Lung (tissue), 12 donors: Measurements from ENCODE around the gene ZNF90. TPM values are rescaled to one million over a fixed set of nuclear protein-coding genes. Genes with fewer than 3 reads are reported as not detected.
A peak's percentile ranks its signal among the peaks of the same experiment; 100 is the strongest.

Source experiments
- ATAC-seq: fragments of 200-7000 bp; cut with Tn5 transposase; one replicate; pipeline ENCODE4 v1.9.1; 2020; ENCODE audit warnings: moderate number of reproducible peaks; ENCODE audit not compliant: insufficient read depth, low FRiP score
- DNase-seq, 3 donors: peaks; one replicate each; pipeline ENCODE4 v3.0.0-alpha.2; 2013 to 2017
- H3K27ac ChIP-seq, 2 donors: one replicate each; pipeline ENCODE4 v1.5.1; 2013; ENCODE audit warnings: mild to moderate bottlenecking in 2 of 2, moderate library complexity in 2 of 2, control low read depth in 1 of 2, inconsistent platforms in 1 of 2, low read depth in 1 of 2, low read length in 1 of 2
- H3K27me3 ChIP-seq, 3 donors: one replicate each; pipeline ENCODE4 v1.5.1; 2013; ENCODE audit warnings: low read length in 2 of 3; ENCODE audit not compliant: control insufficient read depth in 3 of 3, insufficient read depth in 3 of 3
- H3K36me3 ChIP-seq, 4 donors: one replicate each; pipeline ENCODE4 v1.5.1; 2013; ENCODE audit warnings: low read length in 4 of 4, mild to moderate bottlenecking in 1 of 4, moderate library complexity in 1 of 4; ENCODE audit not compliant: control insufficient read depth in 4 of 4, insufficient read depth in 4 of 4
- H3K4me1 ChIP-seq, 5 donors: one replicate each; pipeline ENCODE4 v1.5.1; 2013; ENCODE audit warnings: low read length in 5 of 5, mild to moderate bottlenecking in 2 of 5, moderate library complexity in 1 of 5; ENCODE audit not compliant: control insufficient read depth in 5 of 5, insufficient read depth in 5 of 5
- H3K4me3 ChIP-seq: one replicate; pipeline ENCODE4 v1.5.1; 2013; ENCODE audit warnings: mild to moderate bottlenecking, control low read depth, moderate library complexity
- H3K9ac ChIP-seq, 2 donors: one replicate each; pipeline ENCODE4 v1.5.1; 2013; ENCODE audit warnings: low read length in 2 of 2, control low read depth in 1 of 2; ENCODE audit not compliant: insufficient read depth in 1 of 2
- H3K9me3 ChIP-seq, 4 donors: one replicate each; pipeline ENCODE4 v1.5.1; 2013; ENCODE audit warnings: low read length in 3 of 4, mild to moderate bottlenecking in 1 of 4, moderate library complexity in 1 of 4; ENCODE audit not compliant: control insufficient read depth in 4 of 4, insufficient read depth in 3 of 4
- WGBS, 2 donors: extraction: QIAGEN DNeasy Blood & Tissue Kit; methylation state at CpG; one replicate each; pipeline ENCODE4 v1.1.7; 2013; 5-methylcytosine and 5-hydroxymethylcytosine counted together
- polyA plus RNA-seq, 2 donors: library from polyadenylated mRNA; stranded (reverse); fragments of 200-250 nt; gene quantifications; one replicate each; pipeline ENCODE4 v1.2.1, GENCODE V29; 2013
- total RNA-seq, 2 donors: library from RNA; depleted of rRNA in 1 of 2; stranded (reverse); fragments of >200 nt in 1 of 2; gene quantifications; one replicate each; pipeline ENCODE4 v1.2.1, GENCODE V29; 2014 to 2021
- TF ChIP-seq, protein P1 (sequence below): IDR thresholded peaks from 2 replicates; pipeline ENCODE4 v1.5.1; 2012; ENCODE audit warnings: mild to moderate bottlenecking; ENCODE audit errors: control extremely low read depth, extremely low read depth
- donor health status: control.
- donor health status: control.
- donor health status: Bipolar disorder and iron deficiency.
- donor health status: healthy.
- donor health status: DM: yes; HTN: yes; CAD: no.

The ZNF90 gene
- total and polyA plus RNA-seq, 4 donors = 0.76 to 25.1 (median 4.1) TPM

DNA sequence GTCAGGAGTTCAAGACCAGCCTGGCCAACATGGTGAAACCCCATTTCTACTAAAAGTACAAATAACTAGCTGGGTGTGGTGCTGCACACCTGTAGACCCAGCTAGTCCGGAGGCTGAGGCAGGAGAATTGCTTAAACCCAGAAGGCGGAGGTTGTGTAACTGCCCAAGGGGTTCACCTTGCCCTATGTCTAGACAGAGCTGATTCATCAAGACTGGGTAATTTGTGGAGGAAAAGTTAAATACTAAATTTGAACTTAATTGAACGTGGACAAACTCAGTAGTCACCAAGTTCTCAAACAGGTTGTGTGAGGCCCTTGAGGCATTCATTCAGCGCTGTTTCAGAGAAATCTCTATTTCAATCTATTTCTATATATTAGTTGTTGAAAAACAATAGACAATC is 75.5 kb downstream of the ZNF90 start:
- Histone ChIP-seq H3K9me3 (peaks cover 0 to 6% (median 0%) of the 10 kb centered on the region in 4 donors), H3K4me3 (no peak overlapping the region), H3K9ac (no peak overlapping the region), H3K27ac (no peak overlapping the region), H3K27me3 (no peaks in the 10 kb centered on the region), H3K4me1 (peaks cover 0 to 2% (median 0%) of the 10 kb centered on the region in 5 donors), H3K36me3 (no peaks in the 10 kb centered on the region)
- TF ChIP-seq, protein P1, sequence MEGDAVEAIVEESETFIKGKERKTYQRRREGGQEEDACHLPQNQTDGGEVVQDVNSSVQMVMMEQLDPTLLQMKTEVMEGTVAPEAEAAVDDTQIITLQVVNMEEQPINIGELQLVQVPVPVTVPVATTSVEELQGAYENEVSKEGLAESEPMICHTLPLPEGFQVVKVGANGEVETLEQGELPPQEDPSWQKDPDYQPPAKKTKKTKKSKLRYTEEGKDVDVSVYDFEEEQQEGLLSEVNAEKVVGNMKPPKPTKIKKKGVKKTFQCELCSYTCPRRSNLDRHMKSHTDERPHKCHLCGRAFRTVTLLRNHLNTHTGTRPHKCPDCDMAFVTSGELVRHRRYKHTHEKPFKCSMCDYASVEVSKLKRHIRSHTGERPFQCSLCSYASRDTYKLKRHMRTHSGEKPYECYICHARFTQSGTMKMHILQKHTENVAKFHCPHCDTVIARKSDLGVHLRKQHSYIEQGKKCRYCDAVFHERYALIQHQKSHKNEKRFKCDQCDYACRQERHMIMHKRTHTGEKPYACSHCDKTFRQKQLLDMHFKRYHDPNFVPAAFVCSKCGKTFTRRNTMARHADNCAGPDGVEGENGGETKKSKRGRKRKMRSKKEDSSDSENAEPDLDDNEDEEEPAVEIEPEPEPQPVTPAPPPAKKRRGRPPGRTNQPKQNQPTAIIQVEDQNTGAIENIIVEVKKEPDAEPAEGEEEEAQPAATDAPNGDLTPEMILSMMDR = no peak
- ATAC-seq (no peak), DNase-seq (no peak)
- WGBS, 2 donors = 91 to 93% methylated on average over 4 of the region's 4 CpGs

DNA sequence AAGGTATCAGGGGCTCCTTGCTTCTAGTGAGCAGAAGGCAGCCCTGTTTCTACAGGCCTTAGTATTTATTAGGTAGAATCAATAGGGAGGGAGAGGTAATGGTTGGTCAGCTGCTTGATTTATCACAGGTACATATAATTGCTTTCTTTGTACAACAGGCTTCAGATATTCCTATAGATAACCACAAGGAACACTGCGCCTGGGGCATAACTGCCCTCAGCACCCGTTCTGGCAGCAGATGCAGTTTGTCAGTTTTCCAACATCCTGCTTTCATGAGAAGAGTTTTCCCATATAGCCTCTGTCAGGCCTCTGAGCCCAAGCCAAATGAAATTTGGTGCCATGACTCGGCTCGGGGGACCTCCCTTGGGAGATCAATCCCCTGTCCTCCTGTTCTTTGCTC is 76.8 kb downstream of the ZNF90 start:
- peak in 2 of 3 donors; percentile 11 to 33 for DNase-seq
- Histone ChIP-seq H3K4me1 (peaks cover 0 to 2% (median 0%) of the 10 kb centered on the region in 5 donors), H3K36me3 (no peaks in the 10 kb centered on the region), H3K4me3 (no peak overlapping the region), H3K27me3 (no peaks in the 10 kb centered on the region), H3K9ac (no peak overlapping the region), H3K27ac (no peak overlapping the region), H3K9me3 (peaks cover 0 to 6% (median 0%) of the 10 kb centered on the region in 4 donors)
- WGBS, 2 donors = 83 to 87% methylated on average over 4 of the region's 4 CpGs
- TF ChIP-seq, protein P1 = no peak
- no peak for ATAC-seq

DNA sequence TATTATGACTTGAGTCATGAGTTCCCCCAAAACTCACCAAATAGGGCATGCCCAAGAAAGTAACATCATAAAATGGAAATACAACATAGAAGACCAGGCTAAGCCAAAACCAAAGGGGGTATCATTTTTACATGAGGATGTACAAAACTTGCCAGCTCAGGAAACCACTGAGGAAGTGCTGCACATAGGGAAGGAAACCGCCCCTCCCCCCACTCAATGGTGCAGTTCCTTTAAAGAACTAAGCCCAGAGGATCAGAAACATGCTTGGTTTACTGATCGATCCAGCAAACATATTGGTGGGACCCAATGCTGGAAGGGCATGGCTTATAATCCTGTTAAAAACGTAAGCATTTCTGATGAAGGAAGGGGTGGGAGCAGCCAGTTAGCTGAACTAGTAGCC is 85.0 kb downstream of the ZNF90 start:
- Histone ChIP-seq H3K9ac (no peak overlapping the region), H3K4me1 (peaks cover 0 to under 1% (median 0%) of the 10 kb centered on the region in 5 donors), H3K27ac (no peak overlapping the region), H3K36me3 (no peaks in the 10 kb centered on the region), H3K4me3 (no peak overlapping the region), H3K27me3 (no peaks in the 10 kb centered on the region), H3K9me3 (peaks cover 0 to 3% (median 0%) of the 10 kb centered on the region in 4 donors)
- TF ChIP-seq, protein P1 = no peak
- no peak for ATAC-seq
- no peak for DNase-seq
- WGBS, 2 donors = 58 to 63% methylated on average over 3 of the region's 3 CpGs

DNA sequence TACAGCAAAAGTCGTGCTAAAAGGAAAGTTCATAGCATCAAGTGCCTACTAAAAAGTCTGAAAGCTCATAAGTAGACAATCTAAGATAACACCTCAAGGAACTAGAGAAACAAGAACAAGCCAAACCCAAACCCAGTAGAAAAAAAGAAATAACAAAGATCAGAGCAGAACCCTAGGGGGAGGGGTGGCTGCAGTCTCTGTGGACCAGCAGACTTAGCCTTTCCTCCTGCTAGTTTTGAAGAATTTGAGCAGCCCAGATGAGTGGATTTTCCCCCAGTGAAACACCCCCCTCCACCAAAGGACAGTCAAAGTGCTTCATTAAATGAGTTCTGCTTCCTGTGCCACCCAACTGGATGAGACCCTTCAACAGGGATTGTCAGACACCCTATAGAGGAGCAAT is 86.7 kb downstream of the ZNF90 start:
- H3K36me3 ChIP-seq = no peaks in the 10 kb centered on the region
- no peak for DNase-seq
- H3K9me3 ChIP-seq = peaks cover 0 to 3% (median 0%) of the 10 kb centered on the region in 4 donors
- H3K4me3 ChIP-seq = no peak overlapping the region
- no peak overlapping the region for H3K27ac ChIP-seq
- no peak overlapping the region for H3K9ac ChIP-seq
- ATAC-seq = no peak
- TF ChIP-seq, protein P1 = no peak
- peaks cover 0 to 4% (median 0%) of the 10 kb centered on the region in 5 donors for H3K4me1 ChIP-seq
- 69 to 80% methylated on average over 1 of the region's 1 CpG for WGBS, 2 donors
- no peaks in the 10 kb centered on the region for H3K27me3 ChIP-seq
